ENCODE data around the gene TMEM255B.
A peak's percentile ranks its signal among the peaks of the same experiment; 100 is the strongest.
"Not testable (repeated sequence)": the region's sequence is repeated elsewhere in the genome, so short reads cannot be mapped to it uniquely, and the experiment has no call there.

Gene TMEM255B

GRCh38 chr13:113815151-113816058 lies 56.4 kb downstream of the TMEM255B start:
- no peak for DNase-seq (ENCODE audit: low read depth in 1 of 2, low spot score in 1 of 2)

GRCh38 chr13:113816254-113816929 lies 57.4 kb downstream of the TMEM255B start:
- no peak for DNase-seq (ENCODE audit: low read depth in 1 of 2, low spot score in 1 of 2)

- DNase-seq (ENCODE audit: low read depth in 1 of 2, low spot score in 1 of 2), result peak; percentile 68 to 71
These were observed 58.2 kb downstream of the TMEM255B start for GRCh38 chr13:113816946-113817859.

- no peak for DNase-seq (ENCODE audit: low read depth in 1 of 2, low spot score in 1 of 2)
These were observed 59.0 kb downstream of the TMEM255B start for GRCh38 chr13:113817860-113818691.

GRCh38 chr13:113818700-113819295 lies 59.8 kb downstream of the TMEM255B start:
- DNase-seq (ENCODE audit: low read depth in 1 of 2, low spot score in 1 of 2), result no peak

- DNase-seq (ENCODE audit: low read depth in 1 of 2, low spot score in 1 of 2), result no peak
These were observed 60.3 kb downstream of the TMEM255B start for GRCh38 chr13:113819341-113819730.

GRCh38 chr13:113819731-113820715 lies 61.0 kb downstream of the TMEM255B start:
- no peak for DNase-seq (ENCODE audit: low read depth in 1 of 2, low spot score in 1 of 2)

GRCh38 chr13:113820813-113821651 lies 62.0 kb downstream of the TMEM255B start:
- DNase-seq (ENCODE audit: low read depth in 1 of 2, low spot score in 1 of 2), result no peak

GRCh38 chr13:113821847-113822246 lies 62.8 kb downstream of the TMEM255B start:
- DNase-seq (ENCODE audit: low read depth in 1 of 2, low spot score in 1 of 2), result no peak

- no peak for DNase-seq (ENCODE audit: low read depth in 1 of 2, low spot score in 1 of 2)
These were observed 63.2 kb downstream of the TMEM255B start for GRCh38 chr13:113822266-113822665.

- no peak for DNase-seq (ENCODE audit: low read depth in 1 of 2, low spot score in 1 of 2)
These were observed 64.1 kb downstream of the TMEM255B start for GRCh38 chr13:113822956-113823744.

GRCh38 chr13:113823771-113824170 lies 64.7 kb downstream of the TMEM255B start:
- DNase-seq (ENCODE audit: low read depth in 1 of 2, low spot score in 1 of 2), result no peak

- DNase-seq (ENCODE audit: low read depth in 1 of 2, low spot score in 1 of 2), result no peak
These were observed 66.8 kb downstream of the TMEM255B start for GRCh38 chr13:113825841-113826240.

GRCh38 chr13:113826446-113826845 lies 67.4 kb downstream of the TMEM255B start:
- not testable (repeated sequence) for DNase-seq (ENCODE audit: low read depth in 1 of 2, low spot score in 1 of 2)

- DNase-seq (ENCODE audit: low read depth in 1 of 2, low spot score in 1 of 2), result no peak
These were observed 68.0 kb downstream of the TMEM255B start for GRCh38 chr13:113827021-113827420.

- DNase-seq (ENCODE audit: low read depth in 1 of 2, low spot score in 1 of 2), result no peak
These were observed 69.3 kb downstream of the TMEM255B start for GRCh38 chr13:113828282-113828825.

Data from stimulated activated CD4-positive, alpha-beta T cell treated with anti-CD3 and anti-CD28 coated beads, Interleukin-15, amount 100 ng/mL, for 1 hour (primary cell).